GM12874 (cell line): ENCODE results near the gene KAT6B.

ENCODE experiments used
- TF ChIP-seq, protein P1 (sequence below): IDR thresholded peaks from 2 replicates; pipeline ENCODE4 v1.5.1; 2011; ENCODE audit warnings: low read depth, mild to moderate bottlenecking, control low read depth, low read length, moderate library complexity; ENCODE audit not compliant: insufficient read depth

KAT6B gene

DNA sequence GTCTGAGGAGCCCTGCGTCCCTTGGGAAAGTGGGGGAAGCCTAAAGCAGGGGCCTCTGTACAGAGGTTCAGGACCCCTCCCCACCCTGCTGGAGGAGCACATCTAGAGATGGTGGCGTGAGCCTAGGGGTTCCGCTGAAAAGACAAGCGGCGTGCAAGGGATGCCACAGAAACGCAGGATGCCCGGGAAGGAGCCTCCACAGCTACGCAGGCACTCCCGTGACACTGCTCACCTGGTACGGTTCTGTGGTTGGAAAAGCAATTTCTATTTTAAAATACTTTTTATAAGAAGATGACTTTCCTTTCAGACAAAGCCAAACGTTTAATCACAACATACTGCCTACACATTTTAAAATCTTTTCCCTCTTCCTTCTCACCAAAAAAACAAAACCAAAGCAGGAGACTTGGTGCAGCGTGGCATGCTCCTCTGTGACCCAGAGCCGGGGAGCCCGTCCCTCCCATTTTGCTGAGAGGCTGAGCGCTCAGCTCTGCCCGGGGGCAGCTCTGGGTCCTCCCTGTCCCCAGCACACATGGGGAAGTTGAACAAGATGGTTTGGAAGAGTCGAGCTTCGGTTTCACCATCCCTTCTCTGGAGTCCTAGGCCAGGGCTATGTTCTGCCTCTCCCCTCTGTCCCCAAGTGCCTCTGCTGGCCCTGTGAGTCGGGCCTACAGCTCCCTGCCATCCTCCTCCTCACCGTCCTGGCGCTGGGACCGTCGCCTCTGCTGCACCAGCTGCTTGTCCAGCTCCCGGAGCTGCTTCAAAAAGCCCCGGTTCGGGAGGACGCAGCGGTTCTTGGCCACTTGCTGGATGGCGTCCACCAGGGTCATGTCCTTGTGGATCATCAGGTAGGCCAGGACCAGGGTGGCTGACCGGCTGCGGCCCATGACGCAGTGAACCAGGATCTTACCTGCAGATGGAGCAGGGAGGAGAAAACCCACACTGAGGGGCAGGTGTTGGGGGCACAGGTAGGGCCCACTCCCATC is 211.1 kb downstream of the KAT6B start:
- TF ChIP-seq, protein P1, sequence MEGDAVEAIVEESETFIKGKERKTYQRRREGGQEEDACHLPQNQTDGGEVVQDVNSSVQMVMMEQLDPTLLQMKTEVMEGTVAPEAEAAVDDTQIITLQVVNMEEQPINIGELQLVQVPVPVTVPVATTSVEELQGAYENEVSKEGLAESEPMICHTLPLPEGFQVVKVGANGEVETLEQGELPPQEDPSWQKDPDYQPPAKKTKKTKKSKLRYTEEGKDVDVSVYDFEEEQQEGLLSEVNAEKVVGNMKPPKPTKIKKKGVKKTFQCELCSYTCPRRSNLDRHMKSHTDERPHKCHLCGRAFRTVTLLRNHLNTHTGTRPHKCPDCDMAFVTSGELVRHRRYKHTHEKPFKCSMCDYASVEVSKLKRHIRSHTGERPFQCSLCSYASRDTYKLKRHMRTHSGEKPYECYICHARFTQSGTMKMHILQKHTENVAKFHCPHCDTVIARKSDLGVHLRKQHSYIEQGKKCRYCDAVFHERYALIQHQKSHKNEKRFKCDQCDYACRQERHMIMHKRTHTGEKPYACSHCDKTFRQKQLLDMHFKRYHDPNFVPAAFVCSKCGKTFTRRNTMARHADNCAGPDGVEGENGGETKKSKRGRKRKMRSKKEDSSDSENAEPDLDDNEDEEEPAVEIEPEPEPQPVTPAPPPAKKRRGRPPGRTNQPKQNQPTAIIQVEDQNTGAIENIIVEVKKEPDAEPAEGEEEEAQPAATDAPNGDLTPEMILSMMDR, result no peak

DNA sequence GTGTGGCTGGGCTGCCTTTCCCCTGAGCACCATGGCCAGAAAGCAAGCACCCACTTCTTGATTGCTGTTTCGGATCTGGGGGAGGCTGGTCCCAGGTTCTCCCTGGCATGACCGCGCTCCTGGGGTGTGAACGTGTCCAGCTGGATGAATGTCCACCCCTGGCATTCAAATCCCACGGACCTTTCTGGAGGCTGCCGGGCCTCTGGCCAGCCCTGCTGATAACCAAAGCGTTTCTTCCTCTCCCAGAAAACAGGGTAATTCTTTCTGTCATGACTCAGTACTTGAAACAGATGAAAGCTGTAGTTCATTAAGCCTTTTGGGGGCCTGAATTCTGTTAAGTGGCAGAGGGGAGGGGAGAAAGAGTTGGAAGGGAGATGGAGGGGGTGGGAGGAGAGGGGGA is 211.9 kb downstream of the KAT6B start:
- TF ChIP-seq, protein P1, result no peak

DNA sequence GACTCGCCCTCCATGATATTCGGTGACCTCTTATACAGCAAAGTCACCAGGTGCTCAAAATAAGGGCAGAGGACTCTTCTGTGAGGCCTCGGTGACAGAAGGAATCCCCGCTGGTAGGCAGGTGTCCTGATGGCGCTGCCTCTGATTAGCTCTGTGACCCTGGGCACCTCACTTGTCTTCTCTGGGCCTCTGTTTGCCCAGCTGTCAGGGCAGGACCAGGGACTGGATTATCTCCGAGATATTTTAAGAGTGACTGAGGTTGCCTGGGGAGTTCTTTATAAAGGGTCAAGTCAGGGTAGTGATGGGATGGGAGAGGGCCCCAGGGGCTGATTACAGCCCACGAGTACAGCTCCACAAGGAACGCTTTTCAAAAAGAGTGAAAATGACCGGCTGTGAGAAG is 214.2 kb downstream of the KAT6B start:
- TF ChIP-seq, protein P1, result no peak

DNA sequence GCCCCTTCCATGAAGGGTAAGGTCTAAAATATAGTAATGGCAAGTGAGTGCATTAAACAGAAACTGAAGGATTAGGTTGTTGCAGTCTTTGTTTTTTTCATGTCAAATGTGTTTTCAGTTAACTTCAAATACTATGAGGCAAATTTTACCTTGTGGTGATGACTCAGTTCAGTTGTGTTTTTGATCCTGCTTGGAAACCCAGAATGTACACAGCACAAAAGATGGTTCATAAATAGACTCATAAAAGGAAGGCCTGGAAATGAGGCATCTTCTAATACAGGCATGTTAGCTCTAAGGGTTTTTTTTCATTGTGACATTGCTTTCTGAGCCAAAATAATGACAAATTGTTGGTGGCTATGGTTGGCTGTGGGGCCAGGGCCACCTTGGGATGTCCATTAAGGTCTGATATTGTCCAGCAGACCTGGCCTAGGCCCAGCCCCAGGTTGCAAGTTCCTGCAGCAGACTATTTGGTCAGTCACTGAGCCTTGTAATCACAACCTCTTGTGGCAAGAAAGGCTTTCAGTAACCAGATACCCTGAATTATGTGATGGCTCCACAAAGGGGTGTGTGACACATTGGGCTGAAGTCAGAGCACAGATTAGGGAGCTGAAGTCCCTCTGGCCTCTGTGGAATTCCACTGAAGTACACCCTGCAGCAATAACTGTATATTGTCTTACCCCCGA is 216.0 kb downstream of the KAT6B start:
- TF ChIP-seq, protein P1, result no peak

DNA sequence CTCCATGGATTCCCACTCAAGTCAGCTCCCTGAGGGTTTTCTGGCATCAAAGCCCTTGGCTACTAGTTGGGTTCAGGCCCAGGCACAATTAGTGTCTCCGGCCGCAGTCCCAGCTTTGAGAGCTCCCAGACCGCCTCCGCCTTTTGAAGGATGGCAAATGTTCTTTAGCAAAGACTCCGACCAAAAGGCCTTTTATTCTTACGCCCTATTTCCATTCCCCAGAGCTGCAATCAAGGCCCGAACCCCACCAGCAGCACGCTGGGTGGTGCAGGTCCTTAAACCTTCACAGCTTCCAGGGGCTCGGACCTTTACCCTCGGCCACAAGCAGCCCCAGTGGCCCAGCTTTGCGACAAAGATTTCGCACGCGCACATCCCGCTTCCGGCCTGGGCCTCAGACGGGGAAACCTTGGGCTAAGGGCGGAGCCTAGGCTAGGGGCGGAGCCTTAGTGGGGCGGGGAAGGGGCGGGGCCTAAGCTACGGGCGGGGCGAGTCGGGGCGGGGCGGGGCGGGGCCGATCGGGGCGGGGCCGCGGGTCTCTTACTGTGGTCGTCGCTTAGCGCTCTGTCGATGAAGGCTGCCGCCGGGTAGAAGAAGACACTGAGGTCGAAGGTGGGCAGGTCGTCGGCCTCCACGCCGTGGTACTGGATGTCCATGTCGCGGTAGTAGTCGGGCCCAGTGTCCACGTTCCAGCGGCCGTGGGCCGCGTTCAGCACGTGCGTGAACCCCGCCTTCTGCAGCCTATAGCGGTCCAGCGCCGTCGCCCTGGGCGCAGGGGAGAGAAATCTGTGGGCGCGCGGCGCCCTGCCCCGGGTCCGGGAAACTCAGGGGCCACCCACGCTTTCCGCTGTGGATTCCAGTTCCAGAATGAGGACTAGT is 217.1 kb downstream of the KAT6B start:
- TF ChIP-seq, protein P1, result no peak

DNA sequence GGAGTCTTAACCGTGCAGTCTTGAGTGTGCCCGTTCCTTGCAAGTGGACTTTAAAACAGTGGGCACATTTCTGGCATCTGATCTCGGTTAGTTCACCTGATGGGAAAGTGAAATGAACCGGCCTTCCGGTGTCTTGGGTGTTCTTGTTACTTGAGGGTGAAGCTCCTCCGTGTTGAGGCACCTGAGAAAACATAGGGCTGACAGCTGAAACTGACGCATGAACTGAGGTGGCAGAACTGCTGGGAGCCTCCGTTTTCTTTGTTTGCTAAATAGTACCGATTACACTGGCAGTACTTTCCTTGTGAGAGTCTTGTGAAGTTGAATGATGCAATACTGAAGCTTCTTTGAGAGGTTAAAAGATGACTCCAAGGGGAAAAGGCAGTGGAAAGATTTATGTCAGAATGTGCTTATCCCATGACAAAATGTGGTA is 222.3 kb downstream of the KAT6B start:
- TF ChIP-seq, protein P1, result no peak
